22Rv1 (cell line): ENCODE measurements around the gene SOAT2.

Experiments used
- CTCF ChIP-seq: fragments of 450-650 bp; IDR thresholded peaks from 2 replicates; pipeline ENCODE4 v1.5.1; 2017; ENCODE audit warnings: mild to moderate bottlenecking
- ZFX ChIP-seq: fragments of 450-650 bp; IDR thresholded peaks from 2 replicates; pipeline ENCODE4 v1.6.1; 2017; ENCODE audit warnings: antibody characterized with exemption, borderline replicate concordance

GRCh38 chr12:53054112-53054878 is 49.0 kb upstream of the SOAT2 start:
- TF ChIP-seq CTCF (no peak), ZFX (no peak)
